Prostate gland (tissue), 2 donors: Measurements from ENCODE around the gene KCNS1. TPM values are rescaled to one million over a fixed set of nuclear protein-coding genes. Genes with fewer than 3 reads are reported as not detected.
"Not testable (repeated sequence)": the region's sequence is repeated elsewhere in the genome, so short reads cannot be mapped to it uniquely, and the experiment has no call there.

Experiments used
- DNase-seq: peaks from one replicate; pipeline ENCODE4 v3.0.0-alpha.2; 2019; ENCODE audit warnings: low spot score
- H3K27ac ChIP-seq, 2 donors: fragments of 200-600 bp; sonication (generic); 2 replicates each; pipeline ENCODE4 v1.5.1; 2017 to 2019
- H3K27me3 ChIP-seq: fragments of 200-600 bp; sonication (generic); replicated peaks from 2 replicates; pipeline ENCODE4 v1.5.1; 2019; ENCODE audit not compliant: insufficient read depth
- H3K36me3 ChIP-seq, 2 donors: fragments of 200-600 bp; sonication (generic); 1 replicate in 1 of 2; 2 replicates in 1 of 2; pipeline versions ENCODE4 v1.5.1 to v1.8.1; 2017 to 2019
- H3K4me1 ChIP-seq: fragments of 200-600 bp; sonication (generic); replicated peaks from 2 replicates; pipeline ENCODE4 v1.5.1; 2019
- H3K4me3 ChIP-seq, 2 donors: fragments of 200-600 bp; sonication (generic); 2 replicates each; pipeline ENCODE4 v1.5.1; 2017 to 2019
- H3K9me3 ChIP-seq: fragments of 200-600 bp; sonication (generic); 2 replicates; pipeline ENCODE4 v1.5.1; 2017
- CTCF ChIP-seq, 4 experiments: fragments of 200-600 bp in 2 of 4; fragments of 450-650 bp in 2 of 4; sonication (generic) in 2 of 4; IDR thresholded peaks; 1 replicate in 3 of 4; 2 replicates in 1 of 4; pipeline ENCODE4 v1.5.1; 2016 to 2019; ENCODE audit warnings: antibody characterized with exemption in 4 of 4, mild to moderate bottlenecking in 2 of 4, moderate library complexity in 2 of 4
- POLR2A ChIP-seq: fragments of 450-650 bp; IDR thresholded peaks from one replicate; pipeline ENCODE4 v1.6.1; 2016; ENCODE audit warnings: antibody characterized with exemption, mild to moderate bottlenecking
- POLR2AphosphoS5 ChIP-seq: sonication (generic); formaldehyde crosslinking; IDR thresholded peaks from one replicate; pipeline ENCODE4 v1.6.1; 2017; ENCODE audit warnings: antibody characterized with exemption
- WGBS: methylation state at CpG from one replicate; pipeline ENCODE4 v1.1.5; 2018; 5-methylcytosine and 5-hydroxymethylcytosine counted together
- intact Hi-C: fragments of 100-400 bp; cut with DNase I; formaldehyde crosslinking; loops from one replicate; pipeline ENCODE4 v1.14.2; 2022
- total RNA-seq, 2 donors: library from RNA; depleted of rRNA; stranded (reverse); fragments of >200 nt; gene quantifications; one replicate each; pipeline ENCODE4 v1.1.0, GENCODE V29; 2016

The KCNS1 gene
- total RNA-seq, result 1 to 10 TPM in 1 of 2 donors, under 1 TPM in 1; 0.09 to 4.7 TPM

- H3K27ac ChIP-seq, result no peak within 1 kb of the TSS
- peaks cover 3% of the 10 kb centered on the region for H3K27me3 ChIP-seq
- peaks cover 5% of the 10 kb centered on the region for H3K4me1 ChIP-seq
- H3K4me3 ChIP-seq, result no peak within 1 kb of the TSS
- WGBS, result 6% methylated on average over 37 of the region's 38 CpGs
- no peaks in the 10 kb centered on the region for H3K36me3 ChIP-seq
- no peak for DNase-seq
- TF ChIP-seq POLR2AphosphoS5 (no peak), CTCF (IDR thresholded peaks at IDR 0.05) (peak in 1 of 4 experiments; percentile 7)
- intact Hi-C loops, result no loop called here
- H3K9me3 ChIP-seq, result no peaks in the 10 kb centered on the region
These were observed at the start of gene KCNS1 for GRCh38 chr20:45100563-45101245. TSS of gene KCNS1 (minus strand) at chr20:45101127. CDS start at chr20:45099236, 1,891 bp downstream.

- intact Hi-C loops, result no loop called here
- TF ChIP-seq CTCF (IDR thresholded peaks at IDR 0.05) (no peak), POLR2A (no peak), POLR2AphosphoS5 (no peak)
- Histone ChIP-seq H3K27me3 (no peaks in the 10 kb centered on the region), H3K9me3 (no peaks in the 10 kb centered on the region), H3K4me3 (no peak overlapping the region), H3K27ac (no peak overlapping the region), H3K4me1 (no peaks in the 10 kb centered on the region), H3K36me3 (no peaks in the 10 kb centered on the region)
- WGBS, result 91% methylated on average over 3 of the region's 3 CpGs
- no peak for DNase-seq
These were observed 48.1 kb upstream of the KCNS1 start for GRCh38 chr20:45149062-45149461.

GRCh38 chr20:45140836-45141235 lies 39.9 kb upstream of the KCNS1 start:
- WGBS, result 75% methylated on average over 4 of the region's 4 CpGs
- no peaks in the 10 kb centered on the region for H3K36me3 ChIP-seq
- no peaks in the 10 kb centered on the region for H3K27me3 ChIP-seq
- no peak for TF ChIP-seq CTCF (IDR thresholded peaks at IDR 0.05)
- no peak for TF ChIP-seq POLR2AphosphoS5
- TF ChIP-seq POLR2A, result no peak
- no peaks in the 10 kb centered on the region for H3K9me3 ChIP-seq
- no peak overlapping the region for H3K27ac ChIP-seq
- H3K4me1 ChIP-seq, result no peaks in the 10 kb centered on the region
- DNase-seq, result no peak
- H3K4me3 ChIP-seq, result no peak overlapping the region
- intact Hi-C loops, result no loop called here

GRCh38 chr20:45139733-45140375 lies 38.9 kb upstream of the KCNS1 start:
- 97% methylated on average over 5 of the region's 5 CpGs for WGBS
- H3K36me3 ChIP-seq, intact Hi-C loops, H3K27ac ChIP-seq, H3K9me3 ChIP-seq, DNase-seq, H3K27me3 ChIP-seq, H3K4me1 ChIP-seq, H3K4me3 ChIP-seq: not testable (repeated sequence)

GRCh38 chr20:45138561-45139300 lies 37.8 kb upstream of the KCNS1 start:
- DNase-seq, result no peak
- intact Hi-C loops, result no loop called here
- Histone ChIP-seq H3K27me3 (no peaks in the 10 kb centered on the region), H3K4me3 (no peak overlapping the region), H3K9me3 (no peaks in the 10 kb centered on the region), H3K4me1 (no peaks in the 10 kb centered on the region), H3K27ac (no peak overlapping the region), H3K36me3 (no peaks in the 10 kb centered on the region)
- WGBS, result 41% methylated on average over 20 of the region's 20 CpGs
- TF ChIP-seq POLR2A (no peak), CTCF (IDR thresholded peaks at IDR 0.05) (peak in 3 of 4 experiments; percentile 46 to 62 (median 50))
